Smooth muscle cell (in vitro differentiated cells): ENCODE data around the gene CLDN1. TPM values are rescaled to one million over a fixed set of nuclear protein-coding genes. Genes with fewer than 3 reads are reported as not detected.

Experiments used
- DNase-seq: peaks from one replicate; lab custom pipeline; 2025; ENCODE audit not compliant: unreplicated experiment; lab: John Stamatoyannopoulos, UW
- H2AFZ ChIP-seq: fragments of 200-600 bp; sonication (generic); 2 replicates; pipeline ENCODE4 v1.6.0; 2016; ENCODE audit warnings: antibody characterized with exemption, low read depth, mild to moderate bottlenecking
- H3F3A ChIP-seq: fragments of 200-600 bp; sonication (generic); 2 replicates; pipeline ENCODE4 v1.6.0; 2017; ENCODE audit warnings: antibody characterized with exemption, low read depth
- H3K27ac ChIP-seq: fragments of 200-600 bp; sonication (generic); 2 replicates; pipeline ENCODE4 v1.5.1; 2016; ENCODE audit warnings: low read depth, mild to moderate bottlenecking
- H3K27me3 ChIP-seq: fragments of 200-600 bp; sonication (generic); 2 replicates; pipeline ENCODE4 v1.6.1; 2016; ENCODE audit warnings: low read depth, mild to moderate bottlenecking
- H3K36me3 ChIP-seq: fragments of 200-600 bp; sonication (generic); 2 replicates; pipeline ENCODE4 v1.5.1; 2016; ENCODE audit warnings: low read depth
- H3K4me1 ChIP-seq: fragments of 200-600 bp; sonication (generic); 2 replicates; pipeline ENCODE4 v1.5.1; 2016; ENCODE audit warnings: low read depth
- H3K4me2 ChIP-seq: fragments of 200-600 bp; sonication (generic); 2 replicates; pipeline ENCODE4 v1.6.0; 2016; ENCODE audit warnings: mild to moderate bottlenecking
- H3K4me3 ChIP-seq: fragments of 200-600 bp; sonication (generic); 2 replicates; pipeline ENCODE4 v1.5.1; 2016; ENCODE audit warnings: mild to moderate bottlenecking
- H3K79me2 ChIP-seq: fragments of 200-600 bp; sonication (generic); 2 replicates; pipeline ENCODE4 v1.6.0; 2016; ENCODE audit warnings: low read depth, mild to moderate bottlenecking
- H3K9ac ChIP-seq: fragments of 200-600 bp; sonication (generic); 2 replicates; pipeline ENCODE4 v1.6.0; 2016; ENCODE audit warnings: low read depth
- H3K9me3 ChIP-seq: fragments of 200-600 bp; sonication (generic); replicated peaks from 2 replicates; pipeline ENCODE4 v1.5.1; 2016; ENCODE audit warnings: low read depth
- H4K20me1 ChIP-seq: fragments of 200-600 bp; sonication (generic); 2 replicates; pipeline ENCODE4 v1.6.0; 2016; ENCODE audit warnings: low read depth
- CTCF ChIP-seq: fragments of 200-600 bp; sonication (generic); IDR thresholded peaks from 2 replicates; pipeline ENCODE4 v1.5.1; 2017; ENCODE audit warnings: borderline replicate concordance, mild to moderate bottlenecking, antibody characterized with exemption; ENCODE audit not compliant: insufficient read depth, poor library complexity, severe bottlenecking
- WGBS: methylation state at CpG from one replicate; pipeline ENCODE4 v1.1.7; 2016; ENCODE audit warnings: low lambda C conversion rate; 5-methylcytosine and 5-hydroxymethylcytosine counted together
- polyA plus RNA-seq: library from polyadenylated mRNA; unstranded; fragments of >200 nt; fragmentation: Nextera tagmentation; extraction: Ambion mirVana; gene quantifications from 2 replicates; pipeline ENCODE4 v1.2.1, GENCODE V29; 2016
- total RNA-seq: library from RNA; depleted of rRNA; stranded (reverse); fragments of >200 nt; gene quantifications from 2 replicates; pipeline ENCODE4 v1.2.3, GENCODE V29; 2014

The CLDN1 gene
- total and polyA plus RNA-seq, 2 experiments from 2014 or later: 3.8 to 30.5 TPM

GRCh38 chr3:190356246-190356645 is 34.0 kb upstream of the CLDN1 start:
- no peaks in the 10 kb centered on the region for H3K79me2 ChIP-seq
- no peak overlapping the region for H3K9ac ChIP-seq
- H3K9me3 ChIP-seq: no peaks in the 10 kb centered on the region
- H3K4me1 ChIP-seq: no peaks in the 10 kb centered on the region
- H3K4me2 ChIP-seq: no peak overlapping the region
- no peak for TF ChIP-seq CTCF
- no peak overlapping the region for H3K4me3 ChIP-seq
- no peak for DNase-seq
- no peaks in the 10 kb centered on the region for H3K36me3 ChIP-seq
- H2AFZ ChIP-seq: no peak overlapping the region
- H4K20me1 ChIP-seq: no peaks in the 10 kb centered on the region
- no peak overlapping the region for H3K27ac ChIP-seq
- no peaks in the 10 kb centered on the region for H3F3A ChIP-seq
- no peaks in the 10 kb centered on the region for H3K27me3 ChIP-seq

GRCh38 chr3:190352861-190353457 is 30.7 kb upstream of the CLDN1 start:
- Histone ChIP-seq H3F3A (no peaks in the 10 kb centered on the region), H3K4me3 (no peak overlapping the region), H3K27ac (no peak overlapping the region), H2AFZ (no peak overlapping the region), H3K27me3 (no peaks in the 10 kb centered on the region), H3K9me3 (no peaks in the 10 kb centered on the region), H3K79me2 (no peaks in the 10 kb centered on the region), H3K4me2 (no peak overlapping the region), H3K9ac (no peak overlapping the region), H3K4me1 (no peaks in the 10 kb centered on the region), H3K36me3 (no peaks in the 10 kb centered on the region), H4K20me1 (no peaks in the 10 kb centered on the region)
- no peak for DNase-seq
- WGBS: 97% methylated on average over 1 of the region's 1 CpG
- no peak for TF ChIP-seq CTCF

GRCh38 chr3:190346541-190346940 is 24.3 kb upstream of the CLDN1 start:
- no peak overlapping the region for H3K4me3 ChIP-seq
- H3K27me3 ChIP-seq: no peaks in the 10 kb centered on the region
- peak overlapping the region; percentile 84 for H3K27ac ChIP-seq
- DNase-seq: no peak
- no peaks in the 10 kb centered on the region for H3K36me3 ChIP-seq
- H3F3A ChIP-seq: no peaks in the 10 kb centered on the region
- no peak for TF ChIP-seq CTCF
- peak overlapping the region; percentile 14 for H2AFZ ChIP-seq
- 80% methylated on average over 2 of the region's 2 CpGs for WGBS
- no peaks in the 10 kb centered on the region for H4K20me1 ChIP-seq
- H3K9me3 ChIP-seq: no peaks in the 10 kb centered on the region
- H3K4me1 ChIP-seq: peaks cover 6% of the 10 kb centered on the region
- H3K79me2 ChIP-seq: no peaks in the 10 kb centered on the region
- no peak overlapping the region for H3K4me2 ChIP-seq
- no peak overlapping the region for H3K9ac ChIP-seq

- Histone ChIP-seq H3K9me3 (no peaks in the 10 kb centered on the region), H3K4me2 (peak overlapping the region; percentile 45), H3K27me3 (no peaks in the 10 kb centered on the region), H3K9ac (peak overlapping the region; percentile 75), H3K79me2 (no peaks in the 10 kb centered on the region), H3K27ac (peak overlapping the region; percentile 84), H3K36me3 (no peaks in the 10 kb centered on the region), H3F3A (no peaks in the 10 kb centered on the region), H3K4me3 (no peak overlapping the region), H2AFZ (peak overlapping the region; percentile 44), H4K20me1 (no peaks in the 10 kb centered on the region), H3K4me1 (peaks cover 6% of the 10 kb centered on the region)
- no peak for DNase-seq
- no peak for TF ChIP-seq CTCF
- 87% methylated on average over 4 of the region's 4 CpGs for WGBS
These were observed 23.6 kb upstream of the CLDN1 start for GRCh38 chr3:190345878-190346277.
